Gastroesophageal sphincter (tissue), 3 donors: ENCODE results near the gene TMEM218.

Experiments
- EP300 ChIP-seq: sonication (generic); formaldehyde crosslinking; IDR thresholded peaks from one replicate; pipeline ENCODE4 v1.6.1; 2017; ENCODE audit warnings: antibody characterized with exemption, mild to moderate bottlenecking
- POLR2A ChIP-seq, 2 donors: fragments of 450-650 bp; IDR thresholded peaks; one replicate each; pipeline ENCODE4 v1.6.1; 2017; ENCODE audit warnings: antibody characterized with exemption in 2 of 2, mild to moderate bottlenecking in 2 of 2, moderate library complexity in 1 of 2
- POLR2AphosphoS5 ChIP-seq: sonication (generic); formaldehyde crosslinking; IDR thresholded peaks from one replicate; pipeline ENCODE4 v1.6.1; 2017; ENCODE audit warnings: antibody characterized with exemption
- TF ChIP-seq, protein P1 (sequence below), 4 experiments: fragments of 200-600 bp in 2 of 4; fragments of 450-650 bp in 2 of 4; sonication (generic) in 1 of 4; IDR thresholded peaks; one replicate each; pipeline ENCODE4 v1.5.1; 2017 to 2019; ENCODE audit warnings: antibody characterized with exemption in 4 of 4, mild to moderate bottlenecking in 2 of 4, moderate library complexity in 2 of 4

DNA sequence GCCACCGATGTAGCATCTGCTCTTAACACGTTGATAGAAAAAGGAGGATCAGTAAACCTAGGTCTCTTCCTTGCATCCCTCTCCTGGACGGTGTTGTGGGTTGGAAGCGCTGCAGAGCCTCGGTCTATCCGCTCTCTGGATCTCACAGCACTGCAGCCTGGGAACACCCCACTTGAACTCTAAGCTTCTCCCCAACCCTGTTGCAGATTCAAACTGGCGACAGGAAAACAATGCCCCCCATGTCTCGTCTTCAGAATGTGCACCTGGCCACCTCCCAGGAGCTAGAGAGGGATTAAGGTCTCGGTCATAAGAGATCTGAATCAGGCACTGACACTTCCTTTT is 454 bp downstream of the TMEM218 start:
- TF ChIP-seq, protein P1, sequence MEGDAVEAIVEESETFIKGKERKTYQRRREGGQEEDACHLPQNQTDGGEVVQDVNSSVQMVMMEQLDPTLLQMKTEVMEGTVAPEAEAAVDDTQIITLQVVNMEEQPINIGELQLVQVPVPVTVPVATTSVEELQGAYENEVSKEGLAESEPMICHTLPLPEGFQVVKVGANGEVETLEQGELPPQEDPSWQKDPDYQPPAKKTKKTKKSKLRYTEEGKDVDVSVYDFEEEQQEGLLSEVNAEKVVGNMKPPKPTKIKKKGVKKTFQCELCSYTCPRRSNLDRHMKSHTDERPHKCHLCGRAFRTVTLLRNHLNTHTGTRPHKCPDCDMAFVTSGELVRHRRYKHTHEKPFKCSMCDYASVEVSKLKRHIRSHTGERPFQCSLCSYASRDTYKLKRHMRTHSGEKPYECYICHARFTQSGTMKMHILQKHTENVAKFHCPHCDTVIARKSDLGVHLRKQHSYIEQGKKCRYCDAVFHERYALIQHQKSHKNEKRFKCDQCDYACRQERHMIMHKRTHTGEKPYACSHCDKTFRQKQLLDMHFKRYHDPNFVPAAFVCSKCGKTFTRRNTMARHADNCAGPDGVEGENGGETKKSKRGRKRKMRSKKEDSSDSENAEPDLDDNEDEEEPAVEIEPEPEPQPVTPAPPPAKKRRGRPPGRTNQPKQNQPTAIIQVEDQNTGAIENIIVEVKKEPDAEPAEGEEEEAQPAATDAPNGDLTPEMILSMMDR (IDR thresholded peaks at IDR 0.05) = no peak
- TF ChIP-seq POLR2A (IDR thresholded peaks at IDR 0.05) (no peak), EP300 (no peak), POLR2AphosphoS5 (no peak)
